GM23248 (cell line): ENCODE results near the gene DOC2A. TPM values are rescaled to one million over a fixed set of nuclear protein-coding genes. Genes with fewer than 3 reads are reported as not detected.

ENCODE experiments used
- DNase-seq: peaks from one replicate; pipeline ENCODE4 v3.0.0-alpha.2; 2015
- H2AFZ ChIP-seq: fragments of 200-600 bp; sonication (generic); 2 replicates; pipeline ENCODE4 v1.6.1; 2016; ENCODE audit warnings: antibody characterized with exemption
- H3F3A ChIP-seq: fragments of 200-600 bp; sonication (generic); 2 replicates; pipeline ENCODE4 v1.6.1; 2016; ENCODE audit warnings: mild to moderate bottlenecking, antibody characterized with exemption, mixed run types; ENCODE audit not compliant: insufficient read depth
- H3K27ac ChIP-seq: fragments of 200-600 bp; sonication (generic); 2 replicates; pipeline ENCODE4 v1.5.1; 2016; ENCODE audit warnings: mild to moderate bottlenecking
- H3K27me3 ChIP-seq: fragments of 200-600 bp; sonication (generic); replicated peaks from 2 replicates; pipeline ENCODE4 v1.6.1; 2016; ENCODE audit warnings: mild to moderate bottlenecking; ENCODE audit not compliant: insufficient read depth
- H3K36me3 ChIP-seq: fragments of 200-600 bp; sonication (generic); 2 replicates; pipeline ENCODE4 v1.6.1; 2016; ENCODE audit warnings: low read depth, mild to moderate bottlenecking
- H3K4me1 ChIP-seq: fragments of 200-600 bp; sonication (generic); 2 replicates; pipeline ENCODE4 v1.6.1; 2016; ENCODE audit warnings: mild to moderate bottlenecking; ENCODE audit not compliant: insufficient read depth
- H3K4me2 ChIP-seq: fragments of 200-600 bp; sonication (generic); one replicate; pipeline ENCODE4 v1.6.1; 2016; ENCODE audit warnings: mild to moderate bottlenecking; ENCODE audit not compliant: unreplicated experiment
- H3K4me3 ChIP-seq: fragments of 200-600 bp; sonication (generic); 2 replicates; pipeline ENCODE4 v1.5.1; 2016; ENCODE audit warnings: mild to moderate bottlenecking
- H3K79me2 ChIP-seq: fragments of 200-600 bp; sonication (generic); 2 replicates; pipeline ENCODE4 v1.6.1; 2016; ENCODE audit warnings: mild to moderate bottlenecking; ENCODE audit not compliant: insufficient read depth
- H3K9ac ChIP-seq: fragments of 200-600 bp; sonication (generic); 2 replicates; pipeline ENCODE4 v1.6.1; 2016; ENCODE audit warnings: mild to moderate bottlenecking
- H3K9me2 ChIP-seq: fragments of 200-600 bp; sonication (generic); 2 replicates; pipeline ENCODE4 v1.6.1; 2016; ENCODE audit warnings: mixed run types, mild to moderate bottlenecking, moderate library complexity; ENCODE audit not compliant: insufficient read depth
- H3K9me3 ChIP-seq: fragments of 200-600 bp; sonication (generic); one replicate; pipeline ENCODE4 v1.6.1; 2017; ENCODE audit warnings: low read depth
- H4K20me1 ChIP-seq: fragments of 200-600 bp; sonication (generic); 2 replicates; pipeline ENCODE4 v1.6.0; 2016; ENCODE audit not compliant: insufficient read depth
- EZH2 ChIP-seq: fragments of 200-600 bp; sonication (generic); IDR thresholded peaks from 2 replicates; pipeline ENCODE4 v1.6.1; 2018; ENCODE audit warnings: antibody characterized with exemption, mild to moderate bottlenecking; ENCODE audit not compliant: insufficient read depth, poor library complexity, severe bottlenecking
- EZH2phosphoT487 ChIP-seq: fragments of 200-600 bp; sonication (generic); IDR thresholded peaks from 2 replicates; pipeline ENCODE4 v1.6.1; 2018; ENCODE audit warnings: antibody characterized with exemption, moderate library complexity, mild to moderate bottlenecking, low read depth; ENCODE audit not compliant: insufficient read depth
- WGBS, 2 experiments: methylation state at CpG; one replicate each; pipeline ENCODE4 v1.1.6; 2015 to 2017; ENCODE audit warnings: low lambda C conversion rate in 2 of 2, low coverage in 1 of 2; ENCODE audit errors: missing lambda C conversion rate in 2 of 2; 5-methylcytosine and 5-hydroxymethylcytosine counted together
- in situ Hi-C: fragments of 300-500 bp; cut with MboI; formaldehyde crosslinking; loops from 2 replicates; pipeline ENCODE4 v1.15.0; 2020
- polyA plus RNA-seq: library from polyadenylated mRNA; unstranded; fragments of >200 nt; fragmentation: Nextera tagmentation; extraction: Ambion mirVana; gene quantifications from 2 replicates; pipeline ENCODE4 v1.2.1, GENCODE V29; 2016
- total RNA-seq: library from RNA; depleted of rRNA; stranded (reverse); fragments of >200 nt; shearing (Covaris generic); gene quantifications from 2 replicates; pipeline ENCODE4 v1.2.3, GENCODE V29; 2014

The DOC2A gene
- total and polyA plus RNA-seq, 2 experiments from 2014 or later = not detected

GRCh38 chr16:29992344-29992967 is 18.4 kb downstream of the DOC2A start:
- H2AFZ ChIP-seq = no peak overlapping the region
- H3F3A ChIP-seq = peaks cover 21% of the 10 kb centered on the region
- no peak overlapping the region for H3K4me2 ChIP-seq
- H3K9me3 ChIP-seq = no peaks in the 10 kb centered on the region
- TF ChIP-seq EZH2phosphoT487 (no peak), EZH2 (no peak)
- peaks cover 15% of the 10 kb centered on the region for H3K4me1 ChIP-seq
- no peak overlapping the region for H3K9ac ChIP-seq
- 63 to 65% methylated on average over 7 of the region's 7 CpGs for WGBS, 2 experiments
- no peaks in the 10 kb centered on the region for H3K9me2 ChIP-seq
- no peak overlapping the region for H3K4me3 ChIP-seq
- H4K20me1 ChIP-seq = no peaks in the 10 kb centered on the region
- H3K27me3 ChIP-seq = no peaks in the 10 kb centered on the region
- H3K79me2 ChIP-seq = peaks cover 14% of the 10 kb centered on the region
- no peak for DNase-seq
- peaks cover 4% of the 10 kb centered on the region; the same call in 1 of the 2 replicates for H3K36me3 ChIP-seq
- H3K27ac ChIP-seq = no peak overlapping the region
- in situ Hi-C loops = no loop called here

GRCh38 chr16:29991571-29991904 is 19.3 kb downstream of the DOC2A start:
- H3K9me3 ChIP-seq = no peaks in the 10 kb centered on the region
- H2AFZ ChIP-seq = no peak overlapping the region
- 87 to 89% methylated on average over 5 of the region's 5 CpGs for WGBS, 2 experiments
- no peaks in the 10 kb centered on the region for H3K9me2 ChIP-seq
- H3K9ac ChIP-seq = no peak overlapping the region
- H3K4me3 ChIP-seq = no peak overlapping the region
- peaks cover 10% of the 10 kb centered on the region for H3K4me1 ChIP-seq
- peaks cover 5% of the 10 kb centered on the region for H3K79me2 ChIP-seq
- peaks cover 4% of the 10 kb centered on the region; the same call in 1 of the 2 replicates for H3K36me3 ChIP-seq
- H3K4me2 ChIP-seq = no peak overlapping the region
- no peak overlapping the region for H3K27ac ChIP-seq
- no peak for DNase-seq
- no peaks in the 10 kb centered on the region for H3K27me3 ChIP-seq
- TF ChIP-seq EZH2 (no peak), EZH2phosphoT487 (no peak)
- no peaks in the 10 kb centered on the region for H4K20me1 ChIP-seq
- in situ Hi-C loops = no loop called here
- H3F3A ChIP-seq = peaks cover 21% of the 10 kb centered on the region

GRCh38 chr16:29990883-29991570 is 19.8 kb downstream of the DOC2A start:
- no peak overlapping the region for H2AFZ ChIP-seq
- 90 to 95% methylated on average over 23 to 35 of the region's 35 CpGs for WGBS, 2 experiments
- peaks cover 4% of the 10 kb centered on the region; the same call in 1 of the 2 replicates for H3K36me3 ChIP-seq
- H3K79me2 ChIP-seq = no peaks in the 10 kb centered on the region
- H3K9me2 ChIP-seq = no peaks in the 10 kb centered on the region
- peaks cover 21% of the 10 kb centered on the region for H3F3A ChIP-seq
- no peak for TF ChIP-seq EZH2phosphoT487
- no peak for TF ChIP-seq EZH2
- H3K4me3 ChIP-seq = no peak overlapping the region
- no peaks in the 10 kb centered on the region for H3K9me3 ChIP-seq
- no peak overlapping the region for H3K27ac ChIP-seq
- no peak overlapping the region for H3K9ac ChIP-seq
- in situ Hi-C loops = no loop called here
- H4K20me1 ChIP-seq = no peaks in the 10 kb centered on the region
- no peak for DNase-seq
- no peaks in the 10 kb centered on the region for H3K27me3 ChIP-seq
- no peak overlapping the region for H3K4me2 ChIP-seq
- H3K4me1 ChIP-seq = peaks cover 10% of the 10 kb centered on the region

- no peak overlapping the region for H3K9ac ChIP-seq
- H2AFZ ChIP-seq = no peak overlapping the region
- H3K9me2 ChIP-seq = no peaks in the 10 kb centered on the region
- TF ChIP-seq EZH2phosphoT487 (no peak), EZH2 (no peak)
- in situ Hi-C loops = no loop called here
- no peak overlapping the region for H3K4me2 ChIP-seq
- H3K4me3 ChIP-seq = no peak overlapping the region
- no peak for DNase-seq
- H3K36me3 ChIP-seq = peaks cover 6% of the 10 kb centered on the region; the same call in 1 of the 2 replicates
- no peak overlapping the region for H3K27ac ChIP-seq
- H3K27me3 ChIP-seq = no peaks in the 10 kb centered on the region
- H4K20me1 ChIP-seq = no peaks in the 10 kb centered on the region
- peaks cover 10% of the 10 kb centered on the region for H3K4me1 ChIP-seq
- 0 out of 2 replicates have a peak, but pooled peaks cover under 1% of the 10 kb centered on the region for H3K79me2 ChIP-seq
- 97 to 100% methylated on average over 2 of the region's 2 CpGs for WGBS, 2 experiments
- H3F3A ChIP-seq = peaks cover 21% of the 10 kb centered on the region
- H3K9me3 ChIP-seq = no peaks in the 10 kb centered on the region
Measured at GRCh38 chr16:29990034-29990433, 20.8 kb downstream of the DOC2A start.
